GM12801 (cell line): Measurements from ENCODE around the gene CNKSR3.

Source experiments
- CTCF ChIP-seq: IDR thresholded peaks from one replicate; pipeline ENCODE4 v1.5.1; 2011; ENCODE audit warnings: control low read depth; ENCODE audit not compliant: insufficient read length; ENCODE audit errors: extremely low read depth

The CNKSR3 gene

DNA sequence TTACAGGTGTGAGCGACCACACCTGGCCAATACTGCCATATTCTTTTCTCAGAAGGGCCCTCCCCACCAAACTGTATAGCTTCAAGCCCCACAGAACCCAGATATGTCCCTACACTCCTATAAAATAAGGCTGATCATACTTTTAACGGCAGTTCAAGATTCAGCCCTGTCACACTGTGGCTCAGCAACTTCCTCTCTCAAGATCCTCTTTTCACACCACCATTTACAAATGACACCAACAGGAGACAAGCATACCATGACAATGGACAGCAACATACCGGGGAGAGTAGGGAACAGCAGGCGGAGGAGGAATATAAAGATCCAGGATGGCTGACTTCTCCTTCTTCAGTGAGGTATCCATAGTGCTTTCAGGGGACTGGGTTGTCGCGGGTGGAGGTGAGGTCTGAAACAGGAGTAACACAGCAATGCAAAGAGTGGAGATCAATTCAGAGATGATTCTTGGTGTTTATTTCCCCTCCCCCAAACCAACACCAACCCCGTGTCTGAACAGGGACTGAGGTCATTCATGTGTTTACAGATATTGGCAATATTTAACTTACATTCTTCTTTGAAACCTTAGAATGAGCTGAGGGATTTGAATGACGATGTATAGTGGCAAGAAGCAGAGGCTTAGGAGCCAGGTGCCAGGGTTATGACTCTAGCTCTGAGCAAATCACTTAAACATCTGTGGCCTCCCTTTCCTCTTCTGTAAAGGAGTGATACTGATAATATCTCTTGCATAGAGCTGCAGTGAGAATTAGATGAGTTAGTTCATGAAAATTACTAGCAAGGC, 96.3 kb downstream of the CNKSR3 start:
- no peak for TF ChIP-seq CTCF

- no peak for TF ChIP-seq CTCF
Observed at GRCh38 chr6:154412106-154412820, 98.2 kb downstream of the CNKSR3 start.

DNA sequence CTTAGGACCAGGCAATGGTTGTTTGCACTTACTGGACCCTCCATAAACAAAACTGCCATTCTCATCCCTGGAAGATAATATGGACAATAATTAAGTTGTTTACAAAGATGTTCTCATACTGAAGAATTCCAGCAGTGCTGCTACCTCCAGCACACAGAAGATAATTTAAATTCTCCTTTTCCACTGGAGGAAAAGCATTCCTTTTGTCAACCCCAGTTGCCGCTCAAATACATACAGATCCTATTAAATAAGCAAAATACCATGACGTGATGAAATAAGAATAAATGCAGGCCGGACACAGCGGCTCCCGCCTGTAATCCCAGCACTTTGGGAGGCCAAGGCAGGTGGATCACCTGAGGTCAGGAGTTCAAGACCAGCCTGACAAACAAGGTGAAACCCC, 99.4 kb downstream of the CNKSR3 start:
- no peak for TF ChIP-seq CTCF

- no peak for TF ChIP-seq CTCF
Observed at GRCh38 chr6:154410619-154411072, 99.8 kb downstream of the CNKSR3 start.

- TF ChIP-seq CTCF: no peak
Observed at GRCh38 chr6:154408891-154409500, 101.5 kb downstream of the CNKSR3 start.

- no peak for TF ChIP-seq CTCF
Observed at GRCh38 chr6:154407440-154407839, 103.0 kb downstream of the CNKSR3 start.

DNA sequence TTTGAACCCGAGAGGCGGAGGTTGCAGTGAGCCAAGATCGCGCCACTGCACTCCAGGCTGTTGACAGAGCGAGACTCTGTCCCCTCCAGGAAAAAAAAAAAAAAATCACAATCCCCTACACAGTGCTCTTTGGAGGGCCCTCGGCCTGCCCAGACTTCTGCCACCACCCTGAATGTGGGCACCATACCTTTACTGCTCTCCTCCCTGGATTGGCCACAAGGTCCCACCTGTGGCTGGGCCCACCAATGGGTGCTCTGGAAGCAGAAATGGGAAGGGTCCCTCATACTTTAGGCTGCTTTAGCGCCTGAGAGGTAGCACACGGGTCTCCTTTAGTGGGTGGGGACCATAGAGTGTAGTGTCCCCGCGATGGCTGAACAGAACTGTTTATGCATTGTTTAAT, 103.6 kb downstream of the CNKSR3 start:
- TF ChIP-seq CTCF: no peak
